HG02678 (cell line): ENCODE results near the gene POLR1A.

ENCODE experiments used
- ATAC-seq: cut with Tn5 transposase; IDR thresholded peaks from one replicate; pipeline ENCODE4 v1.9.1; 2021; ENCODE audit warnings: mild to moderate bottlenecking, moderate library complexity; ENCODE audit not compliant: unreplicated experiment

The POLR1A gene

DNA sequence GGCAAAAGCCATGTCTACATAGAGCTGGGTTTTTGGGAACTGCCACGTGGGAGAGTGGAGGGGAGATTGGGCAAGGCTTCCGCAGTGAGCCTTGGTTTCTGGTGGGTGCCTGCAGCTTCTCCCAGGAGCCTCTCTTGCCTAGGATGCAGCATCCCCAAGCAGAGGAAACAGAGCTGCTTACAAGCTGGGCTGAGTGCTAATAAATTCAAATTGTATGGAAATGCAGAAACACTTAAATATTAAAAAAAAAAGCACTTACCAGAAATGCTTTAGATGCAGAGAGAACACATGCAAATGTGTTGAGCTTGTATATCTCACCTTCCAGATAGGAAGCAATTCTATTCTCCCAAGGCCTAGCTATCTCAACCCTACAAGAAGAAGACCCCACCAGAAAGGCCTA is 120.9 kb downstream of the POLR1A start:
- ATAC-seq, result no peak

DNA sequence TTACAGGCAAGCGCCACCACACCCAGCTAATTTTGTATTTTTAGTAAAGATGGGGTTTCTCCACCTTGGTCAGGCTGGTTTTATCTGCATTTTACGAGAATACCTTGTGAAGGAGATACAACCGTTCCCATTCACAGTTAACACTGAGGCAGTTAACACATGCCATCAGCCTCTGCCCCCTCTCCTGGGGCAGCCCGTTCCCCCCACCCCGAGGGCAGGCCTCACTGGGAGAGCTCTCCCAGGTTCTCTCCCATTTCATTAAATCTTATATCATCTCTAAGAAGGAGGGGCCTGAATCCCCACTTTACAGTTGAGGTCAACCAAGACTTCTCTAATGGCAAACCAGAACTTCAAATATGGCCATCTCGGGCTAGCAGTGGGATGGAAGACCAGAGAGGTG is 121.9 kb downstream of the POLR1A start:
- no peak for ATAC-seq

DNA sequence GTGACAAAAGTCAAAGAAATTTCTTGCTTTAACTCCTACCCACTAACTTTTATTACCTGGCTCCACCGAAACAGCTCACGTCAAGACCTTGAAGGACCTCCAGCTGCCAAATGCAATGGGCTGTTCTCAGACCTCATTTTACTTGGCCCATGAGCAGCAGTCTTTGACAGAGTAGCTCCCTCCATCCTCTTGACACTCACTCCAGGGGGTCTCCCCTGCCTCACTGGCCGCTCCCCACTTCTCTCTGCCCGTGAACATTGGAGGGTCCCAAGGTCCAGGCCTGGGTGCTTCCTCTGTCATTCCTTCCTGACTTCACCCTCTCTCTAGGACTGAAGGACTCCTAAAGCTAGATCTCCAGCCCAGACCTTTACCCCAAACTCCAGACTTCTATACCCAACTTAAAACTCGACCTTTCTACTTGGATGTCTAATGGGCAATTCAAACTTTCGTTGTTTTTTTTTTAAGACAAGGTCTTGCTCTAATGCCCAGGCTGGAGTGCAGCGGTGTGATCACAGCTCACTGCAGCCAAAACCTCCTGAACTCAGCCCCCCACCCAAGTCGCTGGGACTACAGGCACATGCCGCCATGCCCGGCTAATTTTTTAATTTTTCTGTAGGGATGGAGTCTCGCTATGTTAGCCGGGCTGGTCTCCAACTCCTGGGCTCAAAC is 124.0 kb downstream of the POLR1A start:
- no peak for ATAC-seq

DNA sequence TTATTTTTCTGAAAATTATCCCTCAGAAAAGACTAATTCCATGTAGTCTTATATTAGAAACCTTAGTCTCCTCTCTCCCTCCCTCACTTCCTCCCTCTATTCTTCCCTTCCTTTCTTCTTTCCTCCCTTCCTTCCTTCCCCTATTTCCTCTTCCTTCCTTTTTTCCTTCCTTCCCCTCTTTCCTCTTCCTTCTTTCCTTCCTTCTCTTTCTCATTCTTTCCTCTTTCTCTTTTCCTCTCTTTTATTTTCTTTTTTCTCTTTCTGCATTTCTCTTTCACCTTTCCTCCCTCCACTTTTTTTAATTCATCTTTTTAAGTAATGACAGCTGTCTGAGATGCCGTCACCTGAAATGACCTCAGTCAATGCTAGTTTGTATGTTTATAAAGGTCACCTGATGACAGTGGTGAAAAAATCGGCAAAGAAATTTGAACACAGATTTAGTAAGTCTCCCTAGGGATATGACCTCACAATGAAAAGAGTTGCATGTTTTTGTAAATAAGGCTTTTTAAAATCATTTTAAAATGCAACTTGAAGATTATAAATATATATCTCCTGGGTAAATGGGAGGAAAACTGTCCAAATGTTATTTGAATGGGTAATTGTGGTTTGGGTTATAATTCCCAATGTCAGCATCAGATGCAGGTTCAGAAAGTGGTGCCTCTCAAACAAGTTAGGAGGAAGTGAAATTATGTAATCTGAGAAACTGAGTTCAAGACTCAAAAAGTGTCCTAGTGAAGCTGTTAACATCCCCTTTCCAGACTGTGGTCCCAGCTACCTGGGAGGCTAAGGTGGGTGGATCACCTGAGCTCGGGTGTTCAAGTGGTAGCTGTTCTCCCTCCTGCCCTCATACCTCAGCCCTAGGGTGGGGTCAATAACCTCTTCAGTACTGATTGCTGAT is 126.6 kb downstream of the POLR1A start:
- no peak for ATAC-seq

DNA sequence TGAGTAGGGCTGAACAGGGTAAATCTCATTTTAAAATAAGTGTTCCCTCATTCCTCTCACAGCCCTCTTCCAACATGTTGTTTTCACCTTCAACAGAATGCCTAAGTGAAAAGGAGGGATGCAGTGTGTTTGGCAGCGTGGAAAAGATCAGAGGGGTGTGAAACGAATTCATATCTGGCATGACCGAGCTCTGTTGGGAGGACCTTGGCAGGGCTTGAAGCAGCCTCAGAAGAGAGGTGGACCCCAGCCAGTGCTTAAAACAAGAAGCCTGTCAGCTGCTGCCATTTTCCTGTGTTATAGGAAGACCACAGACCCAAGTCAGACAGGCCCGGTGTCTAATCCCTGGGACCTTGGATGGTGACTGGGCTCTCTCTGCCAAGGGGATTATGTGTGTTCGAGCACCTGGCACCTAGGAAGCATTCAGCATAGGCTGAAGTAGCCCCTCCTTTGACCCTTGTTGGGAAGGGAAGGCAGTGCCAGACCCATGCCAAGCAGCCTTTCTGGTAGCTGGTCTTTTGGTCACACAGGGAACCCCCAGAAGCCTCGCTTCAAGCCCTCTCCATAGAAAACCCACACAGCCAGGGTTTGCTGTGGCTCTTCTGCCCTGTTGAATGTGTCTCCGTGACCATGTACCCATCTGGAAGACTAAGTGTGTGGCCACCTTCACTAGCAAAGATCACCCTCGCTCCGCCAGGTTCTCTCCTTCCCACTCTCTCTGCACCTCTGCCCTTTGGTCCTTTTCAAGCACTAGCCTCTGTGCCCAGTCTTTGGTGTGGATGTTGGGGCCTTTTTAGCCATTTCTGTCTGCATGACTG is 129.4 kb downstream of the POLR1A start:
- ATAC-seq, result no peak

DNA sequence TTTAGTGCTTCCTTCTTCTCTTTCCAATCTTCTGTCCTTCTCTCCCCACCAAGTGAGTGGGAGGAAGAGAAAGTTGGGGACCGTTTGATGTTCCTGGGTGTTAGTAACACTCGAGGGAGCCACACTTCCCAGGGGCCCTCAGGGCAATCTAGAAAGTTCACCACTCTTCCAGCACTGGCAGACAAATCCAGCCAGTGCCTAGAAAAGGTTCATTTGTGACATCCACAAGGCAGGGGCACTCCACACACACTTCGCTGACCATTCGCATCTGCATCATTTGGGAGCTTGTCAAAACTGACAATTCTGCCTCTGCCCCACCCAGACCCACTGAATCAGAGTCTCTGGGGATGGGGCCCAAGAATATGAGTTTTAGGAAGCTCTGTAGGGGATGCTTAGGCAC is 130.1 kb downstream of the POLR1A start:
- ATAC-seq, result no peak

DNA sequence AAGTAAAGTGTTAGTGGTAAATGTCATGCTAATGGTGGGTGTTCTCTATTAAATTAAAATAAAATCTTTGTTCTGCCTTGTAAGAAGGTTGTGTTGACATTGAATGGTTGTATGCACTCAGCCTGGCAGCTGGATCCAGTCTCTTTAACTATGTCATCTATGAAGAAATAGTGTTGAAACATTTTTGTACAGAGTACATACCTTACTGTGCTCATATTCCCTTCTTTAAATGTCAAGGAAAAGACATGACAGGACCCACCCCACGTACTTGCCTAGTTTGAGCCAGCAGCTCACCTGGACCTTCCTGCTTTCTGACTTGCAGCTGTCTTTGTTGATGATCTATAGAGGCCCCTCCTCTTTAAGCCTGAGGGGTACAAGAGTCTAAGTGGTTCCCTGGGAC is 131.3 kb downstream of the POLR1A start:
- ATAC-seq, result no peak

DNA sequence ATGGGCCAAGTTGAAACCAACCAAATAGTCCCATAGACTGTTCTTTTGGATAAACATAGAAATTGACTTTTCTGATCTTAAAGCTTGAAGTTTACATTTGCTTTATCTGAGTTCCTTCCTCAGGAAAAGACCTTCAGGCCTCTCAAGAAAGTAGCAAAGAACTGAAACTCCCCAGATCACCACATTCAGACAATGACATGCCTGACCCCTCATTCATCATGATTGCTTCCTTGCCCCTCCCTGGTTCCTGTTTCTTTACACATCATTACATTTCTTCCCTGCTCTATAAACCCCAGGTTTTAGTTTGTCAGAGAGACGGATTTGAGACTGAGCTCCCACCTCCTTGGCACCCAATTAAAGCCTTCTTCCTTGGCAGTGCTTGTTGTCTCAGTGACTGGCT is 133.3 kb downstream of the POLR1A start:
- no peak for ATAC-seq

DNA sequence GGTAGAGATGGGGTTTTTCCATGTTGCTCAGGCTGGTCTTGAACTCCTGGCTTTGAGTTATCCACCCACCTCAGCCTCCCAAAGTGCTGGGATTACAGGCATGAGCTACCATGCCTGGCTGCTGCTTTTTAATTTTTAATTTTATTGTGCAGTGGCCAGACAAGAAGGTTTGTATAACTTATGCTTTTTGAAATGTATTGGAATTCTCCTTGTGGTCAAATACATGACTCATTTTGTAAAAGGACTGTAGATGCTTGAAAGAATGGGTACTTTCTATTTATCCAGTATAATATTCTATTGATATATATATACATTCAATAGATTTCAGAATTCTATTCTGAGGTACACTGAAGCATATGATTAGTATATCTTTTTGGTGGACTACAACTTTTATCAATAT is 134.3 kb downstream of the POLR1A start:
- no peak for ATAC-seq
